Cardiac fibroblast (primary cell): ENCODE data around the gene OTOGL.

ENCODE experiments used
- DNase-seq, 2 donors: peaks; one replicate each; pipeline versions ENCODE4 v3.0.0 to v3.0.0-alpha.2; 2010; ENCODE audit warnings: low read depth in 2 of 2
- H3K4me3 ChIP-seq, 2 donors: replicated peaks in 1 of 2; 1 replicate in 1 of 2; 2 replicates in 1 of 2; pipeline ENCODE4 v1.5.1; 2011; ENCODE audit warnings: low read depth in 2 of 2, low read length in 2 of 2, mild to moderate bottlenecking in 2 of 2, moderate library complexity in 1 of 2
- CTCF ChIP-seq: IDR thresholded peaks from one replicate; pipeline ENCODE4 v1.5.1; 2011; ENCODE audit warnings: low read depth, mild to moderate bottlenecking, low read length, inconsistent platforms

OTOGL gene

GRCh38 chr12:80325167-80325959 is 226.0 kb downstream of the OTOGL start:
- peak; percentile 5 to 12 for DNase-seq
- no peak overlapping the region for H3K4me3 ChIP-seq
- TF ChIP-seq CTCF: no peak

- no peak overlapping the region for H3K4me3 ChIP-seq
- no peak for TF ChIP-seq CTCF
- DNase-seq: no peak
These were observed 233.5 kb downstream of the OTOGL start for GRCh38 chr12:80332827-80333226.

GRCh38 chr12:80352474-80352873 is 253.1 kb downstream of the OTOGL start:
- peak in 1 of 2 donors; percentile 39 for DNase-seq
- no peak for TF ChIP-seq CTCF
- no peak overlapping the region for H3K4me3 ChIP-seq

- TF ChIP-seq CTCF: no peak
These were observed 253.9 kb downstream of the OTOGL start for GRCh38 chr12:80353254-80353653.

GRCh38 chr12:80356097-80356496 is 256.8 kb downstream of the OTOGL start:
- no peak overlapping the region for H3K4me3 ChIP-seq
- TF ChIP-seq CTCF: no peak
- peak; percentile 44 to 56 for DNase-seq

More at GRCh38 chr12:80353254-80353653, 253.9 kb downstream of the OTOGL start:
- DNase-seq: peak; percentile 60 to 79
- H3K4me3 ChIP-seq: no peak overlapping the region

- no peak for TF ChIP-seq CTCF
- DNase-seq: no peak
- no peak overlapping the region for H3K4me3 ChIP-seq
These were observed 260.4 kb downstream of the OTOGL start for GRCh38 chr12:80359703-80360102.

- TF ChIP-seq CTCF: no peak
- DNase-seq: peak in 1 of 2 donors; percentile 51
These were observed 264.7 kb downstream of the OTOGL start for GRCh38 chr12:80364056-80364455.

More at GRCh38 chr12:80364056-80364455, 264.7 kb downstream of the OTOGL start:
- H3K4me3 ChIP-seq: no peak overlapping the region
